Breast epithelium (tissue), 4 donors: ENCODE data around the gene PDGFA. TPM values are rescaled to one million over a fixed set of nuclear protein-coding genes. Genes with fewer than 3 reads are reported as not detected.
A peak's percentile ranks its signal among the peaks of the same experiment; 100 is the strongest.

ENCODE experiments used
- DNase-seq, 2 donors: peaks; one replicate each; pipeline ENCODE4 v3.0.0-alpha.2; 2019; ENCODE audit warnings: low spot score in 2 of 2
- H3K27ac ChIP-seq, 2 donors: fragments of 200-600 bp; sonication (generic) in 1 of 2; one replicate each; pipeline ENCODE4 v1.5.1; 2016 to 2019; ENCODE audit warnings: mild to moderate bottlenecking in 1 of 2
- H3K27me3 ChIP-seq, 2 donors: fragments of 200-600 bp; sonication (generic) in 1 of 2; one replicate each; pipeline versions ENCODE4 v1.5.1 to v1.6.0; 2017 to 2019; ENCODE audit warnings: control low read depth in 1 of 2, mild to moderate bottlenecking in 1 of 2
- H3K36me3 ChIP-seq: fragments of 200-600 bp; one replicate; pipeline ENCODE4 v1.5.1; 2019
- H3K4me1 ChIP-seq, 2 donors: fragments of 200-600 bp; sonication (generic); one replicate each; pipeline ENCODE4 v1.5.1; 2016 to 2019; ENCODE audit warnings: control low read depth in 1 of 2
- H3K4me3 ChIP-seq, 3 donors: fragments of 200-600 bp; sonication (generic); 1 replicate in 2 of 3; 2 replicates in 1 of 3; pipeline ENCODE4 v1.5.1; 2016 to 2019; ENCODE audit warnings: mild to moderate bottlenecking in 3 of 3, moderate library complexity in 2 of 3
- H3K9me3 ChIP-seq, 2 donors: fragments of 200-600 bp; sonication (generic) in 1 of 2; one replicate each; pipeline ENCODE4 v1.5.1; 2016 to 2019; ENCODE audit warnings: control low read depth in 1 of 2
- POLR2A ChIP-seq: fragments of 450-650 bp; IDR thresholded peaks from one replicate; pipeline ENCODE4 v1.6.1; 2016; ENCODE audit warnings: antibody characterized with exemption, mild to moderate bottlenecking, moderate library complexity
- POLR2AphosphoS5 ChIP-seq, 3 donors: sonication (generic); formaldehyde crosslinking; IDR thresholded peaks; one replicate each; pipeline ENCODE4 v1.6.1; 2017; ENCODE audit warnings: antibody characterized with exemption in 3 of 3
- intact Hi-C: fragments of 100-400 bp; cut with DNase I; formaldehyde crosslinking; loops from one replicate; pipeline ENCODE4 v1.15.1; 2023; ENCODE audit warnings: low total_unique reads
- total RNA-seq, 3 donors: library from RNA; depleted of rRNA; stranded (reverse); fragments of >200 nt; gene quantifications; one replicate each; pipeline ENCODE4 v1.1.0, GENCODE V29; 2016
- TF ChIP-seq, protein P1 (sequence below), 3 donors: fragments of 450-650 bp; IDR thresholded peaks; one replicate each; pipeline ENCODE4 v1.5.1; 2016 to 2017; ENCODE audit warnings: antibody characterized with exemption in 3 of 3, mild to moderate bottlenecking in 3 of 3, moderate library complexity in 3 of 3

Gene PDGFA
- total RNA-seq, 3 donors from 2014 or later: 19.8 to 33.4 (median 31.2) TPM

DNA sequence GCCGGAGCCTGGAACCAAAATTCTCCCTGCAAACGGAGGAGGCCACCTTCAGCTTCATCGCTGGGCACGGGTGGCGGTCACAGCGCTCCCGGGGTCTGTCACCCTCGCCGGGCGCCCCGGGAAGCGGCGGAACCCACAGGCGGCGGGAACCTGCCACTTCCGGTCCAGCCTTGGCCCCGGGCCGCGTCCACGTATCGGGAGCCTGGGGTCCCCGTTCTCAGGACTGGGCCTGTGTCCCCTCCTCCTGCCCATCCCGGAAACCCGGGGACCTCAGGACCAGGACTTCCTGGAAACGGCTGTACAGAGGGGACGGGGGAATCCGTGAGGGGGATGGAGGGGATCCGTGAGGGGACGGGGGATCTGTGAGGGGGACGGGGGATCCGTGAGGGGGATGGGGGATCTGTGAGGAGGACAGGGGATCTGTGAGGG, 25.4 kb downstream of the PDGFA start:
- Histone ChIP-seq H3K4me1 (no peaks in the 10 kb centered on the region), H3K4me3 (no peak overlapping the region), H3K27ac (no peak overlapping the region), H3K27me3 (no peaks in the 10 kb centered on the region), H3K9me3 (no peaks in the 10 kb centered on the region), H3K36me3 (no peaks in the 10 kb centered on the region)
- TF ChIP-seq POLR2A (no peak), POLR2AphosphoS5 (IDR thresholded peaks at IDR 0.05) (no peak)
- TF ChIP-seq, protein P1, sequence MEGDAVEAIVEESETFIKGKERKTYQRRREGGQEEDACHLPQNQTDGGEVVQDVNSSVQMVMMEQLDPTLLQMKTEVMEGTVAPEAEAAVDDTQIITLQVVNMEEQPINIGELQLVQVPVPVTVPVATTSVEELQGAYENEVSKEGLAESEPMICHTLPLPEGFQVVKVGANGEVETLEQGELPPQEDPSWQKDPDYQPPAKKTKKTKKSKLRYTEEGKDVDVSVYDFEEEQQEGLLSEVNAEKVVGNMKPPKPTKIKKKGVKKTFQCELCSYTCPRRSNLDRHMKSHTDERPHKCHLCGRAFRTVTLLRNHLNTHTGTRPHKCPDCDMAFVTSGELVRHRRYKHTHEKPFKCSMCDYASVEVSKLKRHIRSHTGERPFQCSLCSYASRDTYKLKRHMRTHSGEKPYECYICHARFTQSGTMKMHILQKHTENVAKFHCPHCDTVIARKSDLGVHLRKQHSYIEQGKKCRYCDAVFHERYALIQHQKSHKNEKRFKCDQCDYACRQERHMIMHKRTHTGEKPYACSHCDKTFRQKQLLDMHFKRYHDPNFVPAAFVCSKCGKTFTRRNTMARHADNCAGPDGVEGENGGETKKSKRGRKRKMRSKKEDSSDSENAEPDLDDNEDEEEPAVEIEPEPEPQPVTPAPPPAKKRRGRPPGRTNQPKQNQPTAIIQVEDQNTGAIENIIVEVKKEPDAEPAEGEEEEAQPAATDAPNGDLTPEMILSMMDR (IDR thresholded peaks at IDR 0.05): no peak
- intact Hi-C loops: loop anchor here (10.0 kb wide), 1 partner anchor 1571 kb away; no protein-coding TSS in a partner anchor
- DNase-seq: no peak

DNA sequence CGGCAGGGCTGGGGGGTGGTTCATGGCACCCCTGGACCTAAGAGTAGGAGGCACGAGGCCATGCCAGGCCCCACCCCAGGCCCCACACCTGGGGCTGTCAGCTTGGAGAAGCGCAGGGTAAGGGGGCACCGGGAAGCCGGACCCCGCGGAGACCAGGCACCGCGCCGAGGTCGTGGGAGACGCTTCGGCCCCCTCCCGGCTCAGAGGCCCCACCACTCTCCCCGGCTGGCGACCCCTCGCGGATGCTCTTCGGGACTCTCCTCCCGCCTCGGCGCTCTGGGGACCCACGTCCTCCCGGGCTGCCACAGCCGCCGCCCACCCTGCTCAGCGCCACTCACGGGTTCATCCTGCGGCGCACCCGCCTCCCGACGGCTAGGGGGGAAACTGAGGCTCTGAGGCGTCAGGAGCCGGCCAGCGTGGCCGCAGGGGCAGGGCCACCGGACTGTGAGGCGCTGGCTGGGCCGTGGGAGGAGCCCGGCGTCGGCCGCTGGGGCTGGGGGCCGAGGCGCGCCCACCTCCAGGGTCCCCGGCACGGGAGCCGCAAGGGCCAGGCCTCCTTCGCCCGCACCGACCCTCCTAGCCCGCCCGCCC, 25.9 kb downstream of the PDGFA start:
- no peak overlapping the region for H3K27ac ChIP-seq
- intact Hi-C loops: loop anchor here (10.0 kb wide), 1 partner anchor 1571 kb away; no protein-coding TSS in a partner anchor

DNA sequence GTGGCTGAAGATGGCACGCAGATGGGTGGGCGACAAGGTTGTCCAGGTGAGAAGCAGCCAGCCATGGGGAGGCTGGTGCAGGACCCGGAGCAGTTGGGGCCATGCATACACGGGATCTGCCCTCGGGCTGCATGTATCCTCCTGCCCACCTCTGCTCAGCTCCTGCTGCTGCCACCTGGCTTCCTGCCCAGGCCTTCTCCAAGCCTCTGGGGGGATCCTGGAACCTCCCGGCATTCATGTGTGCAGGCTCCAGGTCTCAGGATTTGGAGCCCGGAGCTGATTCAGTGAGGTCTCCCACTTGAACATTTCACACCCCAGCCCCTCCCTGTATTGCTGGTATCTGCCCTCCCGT, 27.0 kb downstream of the PDGFA start:
- Histone ChIP-seq H3K27ac (peak overlapping the region; percentile 80 to 83), H3K27me3 (no peaks in the 10 kb centered on the region), H3K4me3 (no peak overlapping the region), H3K4me1 (no peaks in the 10 kb centered on the region), H3K36me3 (no peaks in the 10 kb centered on the region), H3K9me3 (no peaks in the 10 kb centered on the region)
- TF ChIP-seq POLR2A (no peak), POLR2AphosphoS5 (IDR thresholded peaks at IDR 0.05) (no peak)
- TF ChIP-seq, protein P1 (IDR thresholded peaks at IDR 0.05): no peak
- DNase-seq: no peak
- intact Hi-C loops: loop anchor here (10.0 kb wide), 1 partner anchor 1572 kb away; no protein-coding TSS in a partner anchor

More for the DNA sequence above, 25.9 kb downstream of the PDGFA start:
- Histone ChIP-seq H3K27me3 (no peaks in the 10 kb centered on the region), H3K4me3 (no peak overlapping the region), H3K4me1 (no peaks in the 10 kb centered on the region), H3K36me3 (no peaks in the 10 kb centered on the region), H3K9me3 (no peaks in the 10 kb centered on the region)
- TF ChIP-seq POLR2A (no peak), POLR2AphosphoS5 (IDR thresholded peaks at IDR 0.05) (no peak)
- TF ChIP-seq, protein P1 (IDR thresholded peaks at IDR 0.05): no peak
- DNase-seq: no peak

DNA sequence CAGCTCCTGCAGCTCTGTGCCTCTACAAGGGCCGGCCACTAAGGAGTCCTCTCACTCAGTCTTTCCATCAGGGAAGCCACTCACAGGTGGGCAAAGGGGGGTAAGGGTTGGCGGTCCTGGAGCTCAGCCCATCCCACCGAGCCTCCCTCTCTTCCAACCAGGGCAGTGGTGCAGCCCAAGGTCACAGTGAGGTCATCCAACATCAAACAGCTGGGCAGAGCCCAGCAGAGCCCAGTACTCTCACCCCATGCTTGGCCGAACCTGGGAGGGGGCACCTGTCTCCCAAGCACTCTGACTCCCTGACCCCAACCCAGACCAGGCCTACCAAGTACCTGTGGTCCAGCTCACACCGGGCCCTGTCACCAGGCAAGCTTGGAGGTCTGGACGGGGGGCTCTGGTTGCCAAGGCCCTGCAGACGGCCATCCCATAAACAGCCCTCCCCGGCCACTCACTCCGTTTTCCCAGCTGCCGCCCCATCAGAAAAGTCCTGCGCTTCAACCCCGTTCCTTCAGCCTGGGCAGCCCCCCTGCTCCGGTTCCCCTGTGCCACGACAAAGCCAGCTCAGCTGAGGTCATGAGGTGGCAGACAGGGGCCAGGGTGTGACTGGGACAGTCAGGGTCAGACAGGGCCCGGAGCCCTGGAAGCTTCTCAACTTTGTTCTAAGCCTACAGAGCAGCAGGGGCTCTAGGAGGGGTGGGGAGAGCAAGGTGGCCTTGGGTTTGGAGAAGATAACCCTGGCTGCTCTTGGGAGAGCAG, 27.5 kb downstream of the PDGFA start:
- H3K27ac ChIP-seq: peak overlapping the region; percentile 80 to 83
- H3K27me3 ChIP-seq: no peaks in the 10 kb centered on the region
- H3K4me3 ChIP-seq: no peak overlapping the region
- no peaks in the 10 kb centered on the region for H3K36me3 ChIP-seq
- H3K4me1 ChIP-seq: no peaks in the 10 kb centered on the region
- intact Hi-C loops: loop anchor here (10.0 kb wide), 1 partner anchor 1573 kb away; no protein-coding TSS in a partner anchor
- H3K9me3 ChIP-seq: no peaks in the 10 kb centered on the region
- DNase-seq: no peak
- TF ChIP-seq, protein P1 (IDR thresholded peaks at IDR 0.05): no peak
- TF ChIP-seq POLR2A: no peak
- TF ChIP-seq POLR2AphosphoS5 (IDR thresholded peaks at IDR 0.05): no peak
